ENCODE results near the gene DPF1.

- TF ChIP-seq POLR2A (IDR thresholded peaks at IDR 0.05) = no peak
- TF ChIP-seq CTCF (IDR thresholded peaks at IDR 0.05) = no peak
These were observed 23.8 kb upstream of the DPF1 start for GRCh38 chr19:38247734-38248268.

All from body of pancreas (tissue), 4 donors.